ENCODE data around the gene SCN9A.
"Not testable (repeated sequence)": the region's sequence is repeated elsewhere in the genome, so short reads cannot be mapped to it uniquely, and the experiment has no call there.

The SCN9A gene

DNA sequence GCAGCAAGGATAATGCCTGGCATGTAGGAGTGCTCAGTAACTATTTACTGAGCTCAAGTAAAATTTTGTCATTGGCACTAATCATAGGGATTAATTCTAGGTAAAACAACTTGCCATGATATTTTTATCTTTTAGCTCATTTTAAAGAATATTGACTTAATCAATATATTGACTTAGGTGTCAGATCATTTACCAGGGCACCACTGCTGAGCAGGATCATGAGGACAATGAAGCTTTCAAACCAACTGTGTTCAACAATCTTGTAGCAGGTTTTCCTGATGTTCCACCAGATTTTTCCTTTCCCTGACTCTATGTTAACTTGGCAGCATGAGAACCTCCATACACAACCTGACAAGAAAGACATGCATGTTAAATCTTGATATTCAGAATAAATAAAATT is 133.4 kb downstream of the SCN9A start:
- no peak for DNase-seq (ENCODE audit: low read depth)

DNA sequence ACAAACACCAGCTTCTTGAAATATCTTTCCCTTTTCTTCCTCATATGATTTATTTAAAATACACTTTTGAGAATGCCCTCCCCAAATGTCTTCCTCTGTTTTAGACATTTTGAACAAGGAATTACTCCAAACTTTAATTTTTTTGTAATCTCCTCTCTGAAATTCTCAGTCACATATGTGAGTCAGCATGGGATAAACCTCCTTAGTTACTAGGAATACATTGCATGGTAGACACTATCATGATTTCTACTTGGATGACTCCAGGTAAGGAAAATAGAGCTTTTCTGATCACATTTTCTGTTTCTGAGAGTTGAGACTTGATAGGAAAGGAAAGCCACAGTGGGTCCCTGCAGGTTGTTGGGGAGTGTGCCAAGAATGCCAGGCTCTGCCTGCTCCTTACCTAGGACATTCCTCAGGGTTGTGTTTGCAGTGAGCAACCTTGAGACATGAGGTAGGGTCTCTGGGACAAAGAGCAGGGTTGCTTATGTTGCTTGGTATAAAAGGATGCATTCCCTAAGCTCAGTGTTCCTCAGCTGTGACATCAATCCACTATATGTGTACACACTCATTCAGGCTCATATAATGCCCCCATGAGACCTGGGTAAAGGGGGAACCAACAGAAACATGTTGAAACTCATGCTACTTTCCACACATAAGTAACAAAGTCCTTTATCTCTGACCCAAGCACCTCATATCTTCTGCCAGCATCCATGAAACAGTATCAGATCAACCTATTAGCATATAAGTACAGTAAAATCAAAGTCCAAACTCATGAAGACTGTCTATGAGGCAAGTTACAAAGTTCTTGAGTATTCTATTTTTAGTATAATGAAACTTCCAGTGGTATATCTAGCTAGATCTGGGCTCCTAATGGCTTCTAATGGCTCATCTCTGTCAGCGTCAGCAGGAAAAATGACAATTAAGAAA is 135.1 kb downstream of the SCN9A start:
- peak; percentile 21 for DNase-seq (ENCODE audit: low read depth)

DNA sequence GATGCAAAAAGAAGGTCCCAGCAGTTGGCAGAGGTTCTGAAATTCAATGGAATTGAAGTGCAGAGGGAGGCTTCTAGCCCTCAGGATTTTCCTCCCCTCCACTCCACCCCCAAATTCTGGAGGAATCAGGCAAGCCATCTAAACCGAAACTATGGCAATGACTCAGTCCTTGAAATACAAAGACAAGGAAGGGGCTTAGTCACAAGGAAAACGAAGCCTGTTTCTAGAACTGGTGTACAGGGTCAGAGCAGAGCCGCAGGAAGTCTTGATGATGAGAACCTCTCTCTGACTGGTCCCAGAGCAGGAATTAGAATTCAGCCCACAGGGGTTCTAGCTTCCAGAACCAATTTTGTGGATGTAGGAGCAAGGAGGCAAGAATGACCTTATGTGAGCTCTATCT is 136.2 kb downstream of the SCN9A start:
- DNase-seq (ENCODE audit: low read depth) = peak; percentile 95

DNA sequence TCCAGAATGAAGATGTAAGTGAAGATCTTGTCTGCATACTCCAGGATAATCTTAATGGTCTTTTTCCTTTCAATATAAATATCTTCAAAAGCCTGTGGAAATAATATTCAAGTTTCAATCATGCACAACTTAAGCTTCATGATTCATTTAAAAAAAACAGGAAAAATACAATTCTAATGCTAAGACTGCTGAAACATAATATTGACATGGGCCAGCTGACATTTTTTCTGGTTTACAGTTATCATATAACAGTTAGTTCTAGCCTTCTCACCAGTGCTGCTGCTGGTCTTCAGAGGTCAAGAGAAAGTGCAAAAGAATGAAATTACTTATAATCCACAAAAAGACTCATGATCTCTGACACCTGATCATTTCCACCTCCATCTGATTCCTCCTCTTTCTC is 137.6 kb downstream of the SCN9A start:
- DNase-seq (ENCODE audit: low read depth) = peak; percentile 16

DNA sequence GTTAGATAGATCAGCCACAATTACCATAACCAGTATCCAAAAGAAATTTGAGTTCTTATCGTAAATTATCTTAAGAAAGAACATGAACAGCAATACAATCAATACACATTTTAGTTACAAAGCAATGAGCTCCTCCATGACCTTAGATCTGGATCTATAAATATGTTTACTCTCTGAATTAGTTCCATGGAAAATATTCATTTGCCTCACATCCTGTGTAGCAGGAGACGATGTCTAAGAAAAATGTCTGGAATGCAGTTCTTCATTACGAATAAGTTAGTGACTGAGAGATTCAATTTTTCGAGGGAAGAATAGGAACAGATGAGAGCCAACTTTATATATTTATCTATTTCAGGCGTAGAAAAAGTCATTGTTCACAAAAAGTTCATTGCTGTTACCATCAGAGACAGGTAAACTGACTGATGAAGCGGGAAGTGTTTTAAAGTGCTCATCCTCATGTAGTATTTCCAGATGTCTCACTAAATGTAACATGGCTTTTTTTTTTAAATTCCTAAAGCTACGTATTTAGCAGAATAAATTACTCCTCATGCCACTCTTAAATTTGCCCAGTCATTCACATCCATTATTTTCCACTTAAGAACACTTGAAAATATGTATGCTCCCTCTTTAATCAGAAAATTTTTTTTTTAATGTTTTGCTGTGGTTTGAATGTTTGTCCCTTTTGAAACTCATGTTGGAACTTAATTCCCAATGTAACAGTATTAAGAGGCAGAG is 141.5 kb downstream of the SCN9A start:
- peak; percentile 87 for DNase-seq (ENCODE audit: low read depth)

GRCh38 chr2:166233244-166233643 is 142.5 kb downstream of the SCN9A start:
- DNase-seq (ENCODE audit: low read depth) = no peak

- DNase-seq (ENCODE audit: low read depth) = no peak
Measured at GRCh38 chr2:166230724-166231070, 145.0 kb downstream of the SCN9A start.

DNA sequence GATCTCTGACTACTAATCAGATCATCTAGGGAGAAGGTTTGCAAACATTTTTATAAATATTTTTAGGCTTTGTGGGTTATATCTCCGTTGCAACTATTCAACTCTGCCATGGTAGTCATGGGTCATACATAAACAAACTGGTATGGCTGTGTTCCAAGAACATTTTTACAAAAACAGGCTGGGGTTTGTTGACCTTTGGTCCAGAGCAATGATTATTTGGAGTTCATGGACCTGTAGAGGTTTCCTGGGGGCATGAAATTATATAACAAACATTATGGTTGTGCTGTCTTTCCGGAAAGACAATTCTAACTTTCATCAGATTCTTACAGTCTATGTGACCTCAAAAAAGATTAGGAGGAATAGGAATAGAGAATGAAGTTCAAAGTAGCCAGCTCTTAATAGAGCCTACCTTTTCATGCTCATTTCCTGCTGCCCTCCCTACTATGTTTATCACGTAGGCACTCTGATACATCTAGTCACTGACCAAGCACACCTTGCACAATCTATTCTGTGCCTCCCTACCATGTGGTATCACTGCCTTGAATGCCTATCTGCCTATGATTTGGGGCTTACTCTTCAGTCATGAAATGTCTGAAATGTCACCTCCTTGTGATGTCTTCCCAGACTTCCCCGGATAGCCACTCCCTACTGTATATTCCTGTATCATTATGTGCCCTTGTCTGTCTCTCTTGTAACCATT is 145.6 kb downstream of the SCN9A start:
- DNase-seq (ENCODE audit: low read depth) = peak; percentile 72

DNA sequence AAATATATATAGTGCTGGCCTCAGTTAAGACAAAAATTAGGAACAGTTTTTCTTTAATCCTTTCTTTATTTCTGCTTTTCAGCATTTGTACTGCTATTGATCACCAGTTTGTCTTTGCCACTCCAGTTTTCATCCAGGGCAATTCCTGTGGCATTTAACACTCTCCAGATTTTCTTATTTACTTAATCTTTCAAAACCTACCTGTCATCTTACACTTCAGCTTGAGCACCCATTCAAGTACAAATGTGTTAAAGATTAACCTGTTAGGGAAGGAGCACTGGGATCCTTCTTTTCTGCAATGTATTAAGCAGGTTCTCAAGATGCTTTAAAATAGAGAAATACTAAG is 146.1 kb downstream of the SCN9A start:
- DNase-seq (ENCODE audit: low read depth) = no peak

DNA sequence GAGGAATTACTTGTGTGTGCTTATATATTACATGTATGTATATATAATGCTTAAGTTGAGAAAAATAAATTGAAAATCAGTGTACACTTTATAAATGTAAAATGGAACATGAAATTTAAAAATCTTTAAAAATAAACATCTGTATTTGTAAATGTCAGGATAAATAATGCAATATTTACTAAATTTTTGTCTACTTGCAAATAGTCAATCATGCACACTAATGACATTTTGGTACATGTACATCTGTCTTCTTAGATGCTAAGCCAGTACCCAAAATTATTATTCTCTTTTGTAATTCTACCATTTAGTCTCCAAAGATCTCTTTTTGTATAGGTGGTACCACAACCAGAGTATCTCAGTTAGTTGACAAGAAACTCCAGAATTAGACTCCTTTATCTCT is 151.5 kb downstream of the SCN9A start:
- no peak for DNase-seq (ENCODE audit: low read depth)

DNA sequence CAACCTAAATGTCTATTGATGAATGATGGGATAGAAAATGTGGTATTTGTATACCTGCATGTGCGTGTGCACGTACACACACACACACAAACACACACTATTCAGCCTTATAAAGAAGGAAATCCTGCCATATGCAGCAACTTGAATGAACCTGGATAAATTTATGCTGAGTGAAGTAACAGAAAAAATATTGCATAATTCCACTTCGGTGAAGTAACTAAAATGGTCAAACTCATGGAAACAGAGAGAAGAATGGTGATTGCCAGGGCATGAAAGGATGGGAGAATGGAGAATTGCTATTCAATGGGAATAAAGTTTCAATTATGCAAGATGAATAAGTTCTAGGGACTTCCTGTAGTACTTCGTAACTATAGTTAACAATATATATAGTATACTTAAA is 152.4 kb downstream of the SCN9A start:
- DNase-seq (ENCODE audit: low read depth) = no peak

DNA sequence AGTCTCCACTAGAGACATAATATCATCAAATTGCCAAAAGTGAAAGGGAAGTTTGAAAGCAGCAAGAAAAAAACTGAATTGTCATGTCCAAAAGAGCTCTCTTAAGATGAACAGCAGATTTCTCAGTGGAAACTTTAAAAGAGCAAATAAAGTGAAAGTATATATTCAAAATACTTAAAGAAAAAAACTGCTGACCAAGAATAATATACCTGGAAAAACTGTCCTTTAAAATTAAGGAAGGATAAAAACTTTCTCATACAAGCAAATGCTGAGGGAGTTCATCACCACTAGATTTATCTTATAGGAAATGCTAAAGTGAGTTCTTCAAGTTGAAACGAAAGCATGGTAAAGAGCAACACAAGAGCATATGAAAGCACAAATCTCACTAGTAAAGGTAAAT is 164.7 kb downstream of the SCN9A start:
- DNase-seq (ENCODE audit: low read depth) = no peak

DNA sequence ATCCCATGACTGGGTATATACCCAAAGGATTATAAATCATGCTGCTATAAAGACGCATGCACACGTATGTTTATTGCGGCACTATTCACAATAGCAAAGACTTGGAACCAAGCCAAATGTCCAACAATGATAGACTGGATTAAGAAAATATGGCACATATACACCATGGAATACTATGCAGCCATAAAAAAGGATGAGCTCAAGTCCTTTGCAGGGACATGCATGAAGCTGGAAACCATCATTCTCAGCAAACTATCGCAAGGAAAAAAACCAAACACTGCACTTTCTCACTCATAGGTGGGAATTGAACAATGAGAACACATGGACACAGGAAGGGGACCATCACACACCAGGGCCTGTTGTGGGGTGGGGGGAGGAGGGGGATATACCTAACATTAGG is 165.8 kb downstream of the SCN9A start:
- not testable (repeated sequence) for DNase-seq (ENCODE audit: low read depth)

DNA sequence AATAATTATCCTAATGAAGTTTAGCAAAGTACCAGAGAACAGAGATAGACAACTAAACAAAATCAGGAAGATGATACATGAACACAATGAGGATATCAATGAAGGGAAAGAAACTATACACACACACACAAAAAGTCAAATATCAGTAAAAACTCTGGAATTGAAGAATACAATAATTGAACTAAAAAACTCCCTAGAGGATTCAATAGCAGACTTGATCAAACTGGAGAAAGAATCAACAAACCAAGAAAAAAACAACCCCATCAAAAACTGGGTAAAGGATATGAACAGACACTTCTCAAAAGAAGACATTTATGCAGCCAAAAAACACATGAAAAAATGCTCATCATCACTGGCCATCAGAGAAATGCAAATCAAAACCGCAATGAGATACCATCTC is 166.4 kb downstream of the SCN9A start:
- not testable (repeated sequence) for DNase-seq (ENCODE audit: low read depth)

DNA sequence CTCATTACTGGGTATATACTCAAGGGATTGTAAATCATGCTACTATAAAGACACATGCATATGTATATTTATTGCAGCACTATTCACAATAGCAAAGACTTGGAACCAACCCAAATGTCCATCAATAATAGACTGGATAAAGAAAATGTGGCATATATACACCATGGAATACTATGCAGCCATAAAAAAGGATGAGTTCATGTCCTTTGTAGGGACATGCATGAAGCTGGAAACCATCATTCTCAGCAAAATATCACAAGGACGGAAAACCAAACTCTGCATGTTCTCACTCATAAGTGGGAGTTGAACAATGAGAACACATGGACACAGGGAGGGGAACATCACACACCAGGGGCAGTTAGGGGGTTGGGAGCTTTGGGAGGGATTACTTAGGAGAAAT is 169.6 kb downstream of the SCN9A start:
- not testable (repeated sequence) for DNase-seq (ENCODE audit: low read depth)

- DNase-seq (ENCODE audit: low read depth) = no peak
Measured at GRCh38 chr2:166202778-166203177, 173.0 kb downstream of the SCN9A start.

DNA sequence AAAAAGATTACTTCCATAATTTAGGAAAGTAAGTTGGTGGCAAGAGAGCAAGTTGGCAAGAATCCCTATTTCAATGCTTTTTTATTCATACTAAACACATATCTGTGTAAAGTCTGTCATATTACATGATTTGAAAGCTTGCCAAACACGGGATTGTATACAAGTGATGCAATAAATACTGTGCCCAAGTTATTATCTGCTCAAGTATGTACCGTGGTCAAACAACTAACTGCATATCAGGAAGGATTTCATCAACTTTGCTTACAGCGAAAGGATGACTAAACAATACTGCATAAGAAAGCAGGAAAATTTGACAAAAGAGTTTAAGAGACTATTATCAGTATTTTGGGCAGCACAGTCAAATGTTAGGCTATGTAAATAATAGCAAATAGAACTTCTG is 178.3 kb downstream of the SCN9A start:
- DNase-seq (ENCODE audit: low read depth) = peak; percentile 5

DNA sequence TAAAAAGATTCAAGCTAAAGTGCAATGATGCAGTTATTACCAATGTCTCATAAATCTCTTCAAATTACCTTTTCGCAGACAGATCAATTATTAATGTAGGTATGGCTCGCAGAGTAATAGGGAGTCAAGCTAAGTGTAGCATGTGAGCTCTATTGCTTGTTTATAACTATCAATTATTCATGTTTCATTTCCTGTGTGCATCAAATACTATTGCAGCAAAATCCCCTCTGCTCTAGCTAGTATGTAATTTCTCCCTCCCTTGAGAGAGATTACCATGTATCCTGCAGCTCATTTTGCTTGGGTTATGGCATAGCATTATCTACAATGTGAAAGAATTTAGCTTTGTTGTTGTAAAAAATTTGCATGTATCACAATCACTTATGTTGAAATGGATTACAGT is 182.3 kb downstream of the SCN9A start:
- no peak for DNase-seq (ENCODE audit: low read depth)

GRCh38 chr2:166188084-166188483 is 187.7 kb downstream of the SCN9A start:
- no peak for DNase-seq (ENCODE audit: low read depth)

- peak; percentile 34 for DNase-seq (ENCODE audit: low read depth)
Measured at GRCh38 chr2:166184789-166185188, 191.0 kb downstream of the SCN9A start.

- no peak for DNase-seq (ENCODE audit: low read depth)
Measured at GRCh38 chr2:166181813-166182154, 194.0 kb downstream of the SCN9A start.

GRCh38 chr2:166180951-166181812 is 194.6 kb downstream of the SCN9A start:
- DNase-seq (ENCODE audit: low read depth) = peak; percentile 64
